Stimulated activated CD8-positive, alpha-beta memory T cell treated with anti-CD3 and anti-CD28 coated beads, Interleukin-7, amount 100 ng/mL, for 4 hours (primary cell): ENCODE results near the gene OR8H3.
"Not testable (repeated sequence)": the region's sequence is repeated elsewhere in the genome, so short reads cannot be mapped to it uniquely, and the experiment has no call there.

ENCODE experiments used
- DNase-seq, 2 donors: peaks; one replicate each; pipeline ENCODE4 v3.0.0-alpha.2; 2020; ENCODE audit warnings: low read depth in 2 of 2

The OR8H3 gene, protein sequence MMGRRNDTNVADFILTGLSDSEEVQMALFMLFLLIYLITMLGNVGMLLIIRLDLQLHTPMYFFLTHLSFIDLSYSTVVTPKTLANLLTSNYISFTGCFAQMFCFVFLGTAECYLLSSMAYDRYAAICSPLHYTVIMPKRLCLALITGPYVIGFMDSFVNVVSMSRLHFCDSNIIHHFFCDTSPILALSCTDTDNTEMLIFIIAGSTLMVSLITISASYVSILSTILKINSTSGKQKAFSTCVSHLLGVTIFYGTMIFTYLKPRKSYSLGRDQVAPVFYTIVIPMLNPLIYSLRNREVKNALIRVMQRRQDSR

GRCh38 chr11:56122073-56122472, at the start of gene OR8H3:
Gene OR8H3 (plus strand): TSS chr11:56122373. CDS start chr11:56122373, 0 bp downstream.
- no peak for DNase-seq

GRCh38 chr11:56089697-56090096, 32.5 kb upstream of the OR8H3 start:
- no peak for DNase-seq

DNA sequence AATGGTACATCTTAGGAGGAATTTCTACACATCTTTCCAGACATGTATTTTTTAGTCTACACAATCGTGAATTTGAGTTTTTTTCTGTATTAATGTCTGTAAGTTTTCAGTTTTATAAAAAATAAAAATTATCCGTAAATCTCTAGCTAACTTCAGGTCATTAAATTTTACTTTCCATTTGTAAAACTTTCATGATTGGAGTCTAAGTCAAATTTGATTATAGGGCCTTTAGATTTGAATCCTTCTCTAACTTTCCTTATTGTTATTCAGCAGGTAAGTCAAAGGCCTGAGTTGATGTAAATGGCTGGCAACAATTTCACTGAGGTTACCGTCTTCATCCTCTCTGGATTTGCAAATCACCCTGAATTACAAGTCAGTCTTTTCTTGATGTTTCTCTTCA, 29.2 kb upstream of the OR8H3 start, which contains the start of gene OR8I2:
OR8I2 (plus strand) TSS at position 301 of the 400 bp plus-strand sequence; CDS start at position 301, 0 bp downstream.
- DNase-seq = no peak

DNA sequence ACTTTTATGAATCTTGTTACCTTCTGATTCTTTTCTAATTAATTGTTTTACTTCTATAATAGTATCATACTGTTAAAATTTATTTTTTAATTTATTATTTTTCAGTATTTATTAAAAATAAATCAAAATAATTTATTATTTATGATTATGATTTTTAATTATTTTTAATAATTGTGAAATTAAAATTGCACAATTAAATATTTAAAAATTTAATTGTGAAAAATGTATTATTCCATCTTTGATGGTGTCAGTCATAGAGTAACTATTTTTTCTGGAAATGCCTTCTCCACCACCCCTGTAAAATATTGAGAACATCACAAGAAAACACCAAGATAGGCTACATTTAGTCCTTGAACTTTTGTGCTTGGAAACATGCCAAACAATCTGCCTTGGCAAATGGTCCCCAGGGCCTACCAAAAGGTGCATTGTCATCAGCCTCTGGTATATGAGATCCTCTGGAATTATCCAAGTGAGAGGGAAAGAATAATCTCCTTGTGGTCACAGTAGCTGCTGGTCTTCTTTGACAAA, 18.9 kb upstream of the OR8H3 start, which contains the start of gene OR8H2:
OR8H2 (plus strand) TSS at position 478 of the 528 bp plus-strand sequence. CDS start 1,356 bp downstream, outside the sequence.
- no peak for DNase-seq

- DNase-seq = no peak
These were observed 18.0 kb downstream of the OR8H3 start, which contains the start of gene OR8J3 for GRCh38 chr11:56140151-56140661. Gene OR8J3 (minus strand): TSS chr11:56140201. CDS start chr11:56137718, 2,483 bp downstream.

GRCh38 chr11:56143681-56144080, 21.5 kb downstream of the OR8H3 start:
- DNase-seq = not testable (repeated sequence)

GRCh38 chr11:56151376-56151775, 29.2 kb downstream of the OR8H3 start:
- DNase-seq = no peak

DNA sequence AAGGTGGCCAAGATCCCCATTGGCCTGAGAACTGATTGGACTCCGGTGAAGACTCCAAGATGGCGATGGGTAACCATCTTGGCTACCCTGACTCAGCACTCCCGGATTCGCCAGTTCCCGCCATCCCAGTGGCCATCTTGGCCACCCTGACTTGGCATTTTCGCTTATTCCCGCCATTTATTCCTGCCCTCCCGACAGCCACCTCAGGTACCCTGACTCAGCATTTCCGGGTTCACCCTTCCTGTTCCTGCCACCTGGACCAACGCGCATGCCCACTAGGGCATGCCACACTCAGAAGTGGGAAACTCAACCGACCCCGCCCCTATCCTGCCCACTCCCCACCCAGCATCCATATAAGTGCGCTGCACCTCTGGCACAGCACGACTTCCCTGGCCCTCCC, 30.2 kb downstream of the OR8H3 start:
- DNase-seq = no peak

DNA sequence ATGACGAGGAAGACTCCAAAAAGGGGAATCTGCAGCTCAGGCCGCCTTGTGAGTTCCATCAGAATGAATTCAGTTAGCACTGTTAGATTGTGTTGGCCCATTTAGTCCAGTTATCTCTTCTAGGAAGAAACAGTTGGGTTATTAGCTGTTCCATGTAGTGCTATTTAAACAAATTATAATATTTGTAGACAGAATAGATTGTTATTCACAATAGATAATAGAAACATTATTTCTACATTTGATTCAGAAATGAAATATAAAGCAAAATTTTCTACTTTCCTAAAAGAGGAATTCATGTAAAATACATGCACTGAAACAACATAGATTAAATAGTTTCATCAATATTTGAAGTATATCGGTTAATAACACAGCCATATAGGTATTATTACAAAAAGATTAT, 38.0 kb downstream of the OR8H3 start, which contains the start of gene OR8K5:
OR8K5 (minus strand) TSS at position 101 of the 400 bp plus-strand sequence; CDS start at position 101, 0 bp downstream.
- DNase-seq = no peak

- no peak for DNase-seq
These were observed 41.6 kb downstream of the OR8H3 start for GRCh38 chr11:56163804-56164203.

GRCh38 chr11:56172256-56172830, 50.2 kb downstream of the OR8H3 start:
- no peak for DNase-seq
